ENCODE results near the gene RRP8. TPM values are rescaled to one million over a fixed set of nuclear protein-coding genes. Genes with fewer than 3 reads are reported as not detected.

The RRP8 gene
- polyA plus RNA-seq, 4 donors: 15.9 to 28.4 (median 21.2) TPM

- peak overlapping the region in 1 of 3 donors; percentile 39 for H3K27ac ChIP-seq (ENCODE audit: low read depth in 1 of 3, low read length in 2 of 3)
- H3K9me3 ChIP-seq (ENCODE audit: control insufficient read depth in 2 of 2, insufficient read depth in 1 of 2, low read depth in 1 of 2, low read length in 1 of 2): no peaks in the 10 kb centered on the region
- H3K27me3 ChIP-seq (ENCODE audit: control insufficient read depth in 3 of 3, insufficient read depth in 3 of 3, low read length in 3 of 3): no peaks in the 10 kb centered on the region
- H3K4me3 ChIP-seq (ENCODE audit: low read depth in 1 of 3, low read length in 3 of 3): no peak overlapping the region
- WGBS, 3 donors: 86 to 95% (median 87%) methylated on average over 3 of the region's 3 CpGs
- FAIRE-seq (no peak), DNase-seq (no peak)
- peaks cover 0 to 20% (median 0%) of the 10 kb centered on the region in 3 donors for H3K4me1 ChIP-seq (ENCODE audit: control insufficient read depth in 3 of 3, insufficient read depth in 2 of 3, low read depth in 1 of 3, low read length in 2 of 3)
- H3K36me3 ChIP-seq (ENCODE audit: control insufficient read depth in 3 of 3, insufficient read depth in 2 of 3, low read depth in 1 of 3, low read length in 3 of 3): peaks cover 0 to 53% (median 0%) of the 10 kb centered on the region in 3 donors
These were observed 33.1 kb upstream of the RRP8 start for GRCh38 chr11:6636480-6636879.

- Histone ChIP-seq H3K27me3 (ENCODE audit: control insufficient read depth in 3 of 3, insufficient read depth in 3 of 3, low read length in 3 of 3) (no peaks in the 10 kb centered on the region), H3K9me3 (ENCODE audit: control insufficient read depth in 2 of 2, insufficient read depth in 1 of 2, low read depth in 1 of 2, low read length in 1 of 2) (no peaks in the 10 kb centered on the region), H3K36me3 (ENCODE audit: control insufficient read depth in 3 of 3, insufficient read depth in 2 of 3, low read depth in 1 of 3, low read length in 3 of 3) (peaks cover 0 to 48% (median 0%) of the 10 kb centered on the region in 3 donors), H3K4me3 (ENCODE audit: low read depth in 1 of 3, low read length in 3 of 3) (no peak overlapping the region), H3K27ac (ENCODE audit: low read depth in 1 of 3, low read length in 2 of 3) (peak overlapping the region in 2 of 3 donors; percentile 69 to 78), H3K4me1 (ENCODE audit: control insufficient read depth in 3 of 3, insufficient read depth in 2 of 3, low read depth in 1 of 3, low read length in 2 of 3) (peaks cover 0 to 26% (median 0%) of the 10 kb centered on the region in 3 donors)
- 35 to 38% (median 36%) methylated on average over 10 of the region's 10 CpGs for WGBS, 3 donors
- no peak for FAIRE-seq
- peak; percentile 83 to 87 for DNase-seq
These were observed 31.9 kb upstream of the RRP8 start for GRCh38 chr11:6635082-6635932.

- Histone ChIP-seq H3K4me3 (ENCODE audit: low read depth in 1 of 3, low read length in 3 of 3) (no peak overlapping the region), H3K27ac (ENCODE audit: low read depth in 1 of 3, low read length in 2 of 3) (peak overlapping the region in 1 of 3 donors; percentile 69), H3K36me3 (ENCODE audit: control insufficient read depth in 3 of 3, insufficient read depth in 2 of 3, low read depth in 1 of 3, low read length in 3 of 3) (peaks cover 0 to 44% (median 0%) of the 10 kb centered on the region in 3 donors), H3K27me3 (ENCODE audit: control insufficient read depth in 3 of 3, insufficient read depth in 3 of 3, low read length in 3 of 3) (no peaks in the 10 kb centered on the region), H3K4me1 (ENCODE audit: control insufficient read depth in 3 of 3, insufficient read depth in 2 of 3, low read depth in 1 of 3, low read length in 2 of 3) (peaks cover 0 to 29% (median 0%) of the 10 kb centered on the region in 3 donors), H3K9me3 (ENCODE audit: control insufficient read depth in 2 of 2, insufficient read depth in 1 of 2, low read depth in 1 of 2, low read length in 1 of 2) (peaks cover 0 to 3% of the 10 kb centered on the region in 2 donors)
- WGBS, 3 donors: 65 to 76% (median 65%) methylated on average over 1 of the region's 1 CpG
- FAIRE-seq (no peak), DNase-seq (no peak)
These were observed 31.1 kb upstream of the RRP8 start for GRCh38 chr11:6634534-6634933.

GRCh38 chr11:6633422-6634408 is 30.3 kb upstream of the RRP8 start:
- FAIRE-seq: no peak
- peaks cover 0 to 5% of the 10 kb centered on the region in 2 donors for H3K9me3 ChIP-seq (ENCODE audit: control insufficient read depth in 2 of 2, insufficient read depth in 1 of 2, low read depth in 1 of 2, low read length in 1 of 2)
- no peaks in the 10 kb centered on the region for H3K27me3 ChIP-seq (ENCODE audit: control insufficient read depth in 3 of 3, insufficient read depth in 3 of 3, low read length in 3 of 3)
- peaks cover 0 to 31% (median 0%) of the 10 kb centered on the region in 3 donors for H3K4me1 ChIP-seq (ENCODE audit: control insufficient read depth in 3 of 3, insufficient read depth in 2 of 3, low read depth in 1 of 3, low read length in 2 of 3)
- no peak overlapping the region for H3K4me3 ChIP-seq (ENCODE audit: low read depth in 1 of 3, low read length in 3 of 3)
- H3K36me3 ChIP-seq (ENCODE audit: control insufficient read depth in 3 of 3, insufficient read depth in 2 of 3, low read depth in 1 of 3, low read length in 3 of 3): peaks cover 0 to 49% (median 0%) of the 10 kb centered on the region in 3 donors
- 91 to 93% (median 92%) methylated on average over 16 of the region's 16 CpGs for WGBS, 3 donors
- no peak overlapping the region for H3K27ac ChIP-seq (ENCODE audit: low read depth in 1 of 3, low read length in 2 of 3)
- DNase-seq: no peak

- Histone ChIP-seq H3K4me3 (ENCODE audit: low read depth in 1 of 3, low read length in 3 of 3) (no peak overlapping the region), H3K9me3 (ENCODE audit: control insufficient read depth in 2 of 2, insufficient read depth in 1 of 2, low read depth in 1 of 2, low read length in 1 of 2) (peaks cover 0 to 5% of the 10 kb centered on the region in 2 donors), H3K4me1 (ENCODE audit: control insufficient read depth in 3 of 3, insufficient read depth in 2 of 3, low read depth in 1 of 3, low read length in 2 of 3) (peaks cover 0 to 31% (median 2%) of the 10 kb centered on the region in 3 donors), H3K36me3 (ENCODE audit: control insufficient read depth in 3 of 3, insufficient read depth in 2 of 3, low read depth in 1 of 3, low read length in 3 of 3) (peaks cover 0 to 49% (median 0%) of the 10 kb centered on the region in 3 donors), H3K27ac (ENCODE audit: low read depth in 1 of 3, low read length in 2 of 3) (no peak overlapping the region), H3K27me3 (ENCODE audit: control insufficient read depth in 3 of 3, insufficient read depth in 3 of 3, low read length in 3 of 3) (no peaks in the 10 kb centered on the region)
- FAIRE-seq: no peak
- DNase-seq: no peak
- 88 to 92% (median 90%) methylated on average over 28 to 29 of the region's 29 CpGs for WGBS, 3 donors
These were observed 29.0 kb upstream of the RRP8 start for GRCh38 chr11:6632116-6633073.

GRCh38 chr11:6631361-6631890 is 28.0 kb upstream of the RRP8 start:
- 84 to 94% (median 85%) methylated on average over 11 of the region's 11 CpGs for WGBS, 3 donors
- H3K27ac ChIP-seq (ENCODE audit: low read depth in 1 of 3, low read length in 2 of 3): peak overlapping the region in 1 of 3 donors; percentile 8
- FAIRE-seq (no peak), DNase-seq (peak in 1 of 2 donors; percentile 49)
- no peaks in the 10 kb centered on the region for H3K27me3 ChIP-seq (ENCODE audit: control insufficient read depth in 3 of 3, insufficient read depth in 3 of 3, low read length in 3 of 3)
- H3K9me3 ChIP-seq (ENCODE audit: control insufficient read depth in 2 of 2, insufficient read depth in 1 of 2, low read depth in 1 of 2, low read length in 1 of 2): peaks cover 0 to 5% of the 10 kb centered on the region in 2 donors
- H3K36me3 ChIP-seq (ENCODE audit: control insufficient read depth in 3 of 3, insufficient read depth in 2 of 3, low read depth in 1 of 3, low read length in 3 of 3): peaks cover 0 to 59% (median 0%) of the 10 kb centered on the region in 3 donors
- H3K4me3 ChIP-seq (ENCODE audit: low read depth in 1 of 3, low read length in 3 of 3): no peak overlapping the region
- peaks cover 0 to 31% (median 2%) of the 10 kb centered on the region in 3 donors for H3K4me1 ChIP-seq (ENCODE audit: control insufficient read depth in 3 of 3, insufficient read depth in 2 of 3, low read depth in 1 of 3, low read length in 2 of 3)

- H3K9me3 ChIP-seq (ENCODE audit: control insufficient read depth in 2 of 2, insufficient read depth in 1 of 2, low read depth in 1 of 2, low read length in 1 of 2): peaks cover 0 to 5% of the 10 kb centered on the region in 2 donors
- H3K27ac ChIP-seq (ENCODE audit: low read depth in 1 of 3, low read length in 2 of 3): peak overlapping the region in 1 of 3 donors; percentile 8
- H3K36me3 ChIP-seq (ENCODE audit: control insufficient read depth in 3 of 3, insufficient read depth in 2 of 3, low read depth in 1 of 3, low read length in 3 of 3): peaks cover 0 to 65% (median 0%) of the 10 kb centered on the region in 3 donors
- no peak for FAIRE-seq
- H3K27me3 ChIP-seq (ENCODE audit: control insufficient read depth in 3 of 3, insufficient read depth in 3 of 3, low read length in 3 of 3): no peaks in the 10 kb centered on the region
- peaks cover 0 to 31% (median 2%) of the 10 kb centered on the region in 3 donors for H3K4me1 ChIP-seq (ENCODE audit: control insufficient read depth in 3 of 3, insufficient read depth in 2 of 3, low read depth in 1 of 3, low read length in 2 of 3)
- no peak for DNase-seq
- peak overlapping the region in 2 of 3 donors; percentile 21 to 22 for H3K4me3 ChIP-seq (ENCODE audit: low read depth in 1 of 3, low read length in 3 of 3)
- WGBS, 3 donors: 33 to 69% (median 57%) methylated on average over 24 to 28 of the region's 28 CpGs
These were observed 27.3 kb upstream of the RRP8 start for GRCh38 chr11:6630632-6631291.
